HEK293T (cell line): ENCODE measurements around the gene TBC1D10B.

Source experiments
- ARNT ChIP-seq: fragments of 450-650 bp; IDR thresholded peaks from 2 replicates; pipeline ENCODE4 v1.6.1; 2017; ENCODE audit warnings: mild to moderate bottlenecking
- BHLHE40 ChIP-seq: fragments of 450-650 bp; IDR thresholded peaks from 2 replicates; pipeline ENCODE4 v1.6.1; 2016; ENCODE audit warnings: mild to moderate bottlenecking, moderate library complexity, borderline replicate concordance
- FOXA1 ChIP-seq: fragments of 450-650 bp; IDR thresholded peaks from 2 replicates; pipeline ENCODE4 v1.6.1; 2016; ENCODE audit warnings: mild to moderate bottlenecking
- FOXM1 ChIP-seq: fragments of 450-650 bp; IDR thresholded peaks from 2 replicates; pipeline ENCODE4 v1.6.1; 2017; ENCODE audit warnings: mild to moderate bottlenecking, borderline replicate concordance
- SP1 ChIP-seq: fragments of 450-650 bp; IDR thresholded peaks from 2 replicates; pipeline ENCODE4 v1.6.1; 2017
- SUZ12 ChIP-seq: fragments of 450-650 bp; IDR thresholded peaks from 2 replicates; pipeline ENCODE4 v1.6.1; 2016; ENCODE audit warnings: mild to moderate bottlenecking
- TARDBP ChIP-seq: fragments of 450-650 bp; IDR thresholded peaks from 2 replicates; pipeline ENCODE4 v1.6.1; 2016
- TF ChIP-seq, protein P1 (sequence below): fragments of 450-650 bp; IDR thresholded peaks from 2 replicates; pipeline ENCODE4 v1.6.1; 2016

- no peak for TF ChIP-seq FOXM1
- TF ChIP-seq FOXA1: no peak
- TF ChIP-seq SP1: no peak
- no peak for TF ChIP-seq ARNT
- no peak for TF ChIP-seq SUZ12
- TF ChIP-seq TARDBP: no peak
- TF ChIP-seq BHLHE40: no peak
- TF ChIP-seq, protein P1, sequence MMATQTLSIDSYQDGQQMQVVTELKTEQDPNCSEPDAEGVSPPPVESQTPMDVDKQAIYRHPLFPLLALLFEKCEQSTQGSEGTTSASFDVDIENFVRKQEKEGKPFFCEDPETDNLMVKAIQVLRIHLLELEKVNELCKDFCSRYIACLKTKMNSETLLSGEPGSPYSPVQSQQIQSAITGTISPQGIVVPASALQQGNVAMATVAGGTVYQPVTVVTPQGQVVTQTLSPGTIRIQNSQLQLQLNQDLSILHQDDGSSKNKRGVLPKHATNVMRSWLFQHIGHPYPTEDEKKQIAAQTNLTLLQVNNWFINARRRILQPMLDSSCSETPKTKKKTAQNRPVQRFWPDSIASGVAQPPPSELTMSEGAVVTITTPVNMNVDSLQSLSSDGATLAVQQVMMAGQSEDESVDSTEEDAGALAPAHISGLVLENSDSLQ: no peak
Measured at GRCh38 chr16:30365200-30365599, 5.1 kb downstream of the TBC1D10B start.
